HG03060 (cell line): Measurements from ENCODE around the gene PTP4A1.

ENCODE experiments used
- ATAC-seq: cut with Tn5 transposase; IDR thresholded peaks from one replicate; pipeline ENCODE4 v1.9.1; 2021; ENCODE audit warnings: low read depth, moderate number of reproducible peaks; ENCODE audit not compliant: unreplicated experiment

The PTP4A1 gene

GRCh38 chr6:63554782-63555181 is 17.5 kb upstream of the PTP4A1 start:
- ATAC-seq, result no peak

GRCh38 chr6:63556369-63556768 is 15.9 kb upstream of the PTP4A1 start:
- ATAC-seq, result no peak

GRCh38 chr6:63558278-63558677 is 14.0 kb upstream of the PTP4A1 start:
- ATAC-seq, result no peak

GRCh38 chr6:63560801-63561287 is 11.4 kb upstream of the PTP4A1 start:
- no peak for ATAC-seq

- no peak for ATAC-seq
Observed at GRCh38 chr6:63561288-63561687, 11.0 kb upstream of the PTP4A1 start.

GRCh38 chr6:63563235-63563634 is 9.0 kb upstream of the PTP4A1 start:
- ATAC-seq, result no peak

GRCh38 chr6:63565058-63565726 is 7.1 kb upstream of the PTP4A1 start:
- no peak for ATAC-seq

GRCh38 chr6:63565727-63566596 is 6.3 kb upstream of the PTP4A1 start:
- no peak for ATAC-seq

- ATAC-seq, result no peak
Observed at GRCh38 chr6:63567966-63568365, 4.3 kb upstream of the PTP4A1 start.

- no peak for ATAC-seq
Observed at GRCh38 chr6:63571361-63572043, 778 bp upstream of the PTP4A1 start.

GRCh38 chr6:63572747-63573075 is 431 bp downstream of the PTP4A1 start:
- no peak for ATAC-seq

- ATAC-seq, result peak; percentile 21
Observed at GRCh38 chr6:63573076-63573898, 1.0 kb downstream of the PTP4A1 start.

- ATAC-seq, result no peak
Observed at GRCh38 chr6:63573899-63574553, 1.7 kb downstream of the PTP4A1 start.

GRCh38 chr6:63574554-63574900 is 2.2 kb downstream of the PTP4A1 start:
- no peak for ATAC-seq

- no peak for ATAC-seq
Observed at GRCh38 chr6:63576147-63576772, 4.0 kb downstream of the PTP4A1 start.

- no peak for ATAC-seq
Observed at GRCh38 chr6:63576985-63577712, 4.9 kb downstream of the PTP4A1 start.

- no peak for ATAC-seq
Observed at GRCh38 chr6:63578757-63579156, 6.5 kb downstream of the PTP4A1 start.

GRCh38 chr6:63579937-63580703 is 7.8 kb downstream of the PTP4A1 start:
- no peak for ATAC-seq

- ATAC-seq, result no peak
Observed at GRCh38 chr6:63580704-63580961, 8.4 kb downstream of the PTP4A1 start.
